Astrocyte of the cerebellum (primary cell): Measurements from ENCODE around the gene UBC.
"Not testable (repeated sequence)": the region's sequence is repeated elsewhere in the genome, so short reads cannot be mapped to it uniquely, and the experiment has no call there.

ENCODE experiments used
- DNase-seq: peaks from one replicate; pipeline ENCODE4 v3.0.0-alpha.2; 2011; ENCODE audit warnings: low read depth
- H3K4me3 ChIP-seq: 2 replicates; pipeline ENCODE4 v1.5.1; 2011; ENCODE audit warnings: mild to moderate bottlenecking, low read depth, low read length, moderate library complexity
- in situ Hi-C: cut with HindIII; loops from 2 replicates; pipeline ENCODE4 v1.10.0; 2017; ENCODE audit warnings: low sequenced_read_pairs
- TF ChIP-seq, protein P1 (sequence below): IDR thresholded peaks from 2 replicates; pipeline ENCODE4 v1.5.1; 2012; ENCODE audit warnings: low read length, low read depth, moderate library complexity, mild to moderate bottlenecking; ENCODE audit errors: missing control alignments

UBC gene

DNA sequence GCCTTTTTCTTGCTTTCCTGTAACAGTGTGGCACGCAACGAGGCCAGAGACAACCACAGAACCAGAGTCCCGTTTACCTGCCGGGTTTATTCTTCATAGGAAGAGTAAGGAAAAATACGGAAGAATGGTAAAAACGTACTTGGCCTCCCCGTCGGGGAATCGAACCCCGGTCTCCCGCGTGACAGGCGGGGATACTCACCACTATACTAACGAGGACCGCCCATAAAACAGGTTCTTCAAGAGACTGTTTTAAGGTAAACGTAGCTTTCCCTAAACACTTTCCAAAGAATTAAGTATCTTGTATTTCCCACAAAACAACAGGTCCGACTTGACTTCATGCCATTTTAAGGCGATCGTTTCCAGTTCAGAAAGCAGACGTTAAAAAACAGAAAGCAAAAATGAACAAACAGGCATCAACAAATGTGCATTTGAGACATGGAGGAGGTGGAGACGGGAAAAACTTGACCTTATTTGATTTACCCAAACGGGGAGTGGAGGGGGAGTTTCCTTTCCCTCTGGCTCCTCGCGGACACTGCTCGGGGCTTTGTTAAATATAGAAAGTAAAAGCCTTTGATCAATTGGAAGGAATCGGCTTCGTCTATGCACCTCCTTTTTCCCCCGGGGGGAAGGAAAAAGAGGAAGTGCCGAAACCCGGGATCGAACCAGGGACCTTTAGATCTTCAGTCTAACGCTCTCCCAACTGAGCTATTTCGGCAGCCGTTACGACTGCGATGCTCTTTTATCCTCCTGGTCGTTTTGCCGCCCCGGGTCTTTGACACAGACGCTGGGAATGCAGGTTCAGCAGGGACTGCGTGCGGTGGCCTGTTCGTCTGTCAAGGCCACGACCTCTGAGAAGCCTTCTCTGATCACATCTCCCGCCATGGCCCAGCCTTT, 13.0 kb upstream of the UBC start:
- peak; percentile 70 for DNase-seq
- H3K4me3 ChIP-seq, result peak overlapping the region; percentile 64
- TF ChIP-seq, protein P1, sequence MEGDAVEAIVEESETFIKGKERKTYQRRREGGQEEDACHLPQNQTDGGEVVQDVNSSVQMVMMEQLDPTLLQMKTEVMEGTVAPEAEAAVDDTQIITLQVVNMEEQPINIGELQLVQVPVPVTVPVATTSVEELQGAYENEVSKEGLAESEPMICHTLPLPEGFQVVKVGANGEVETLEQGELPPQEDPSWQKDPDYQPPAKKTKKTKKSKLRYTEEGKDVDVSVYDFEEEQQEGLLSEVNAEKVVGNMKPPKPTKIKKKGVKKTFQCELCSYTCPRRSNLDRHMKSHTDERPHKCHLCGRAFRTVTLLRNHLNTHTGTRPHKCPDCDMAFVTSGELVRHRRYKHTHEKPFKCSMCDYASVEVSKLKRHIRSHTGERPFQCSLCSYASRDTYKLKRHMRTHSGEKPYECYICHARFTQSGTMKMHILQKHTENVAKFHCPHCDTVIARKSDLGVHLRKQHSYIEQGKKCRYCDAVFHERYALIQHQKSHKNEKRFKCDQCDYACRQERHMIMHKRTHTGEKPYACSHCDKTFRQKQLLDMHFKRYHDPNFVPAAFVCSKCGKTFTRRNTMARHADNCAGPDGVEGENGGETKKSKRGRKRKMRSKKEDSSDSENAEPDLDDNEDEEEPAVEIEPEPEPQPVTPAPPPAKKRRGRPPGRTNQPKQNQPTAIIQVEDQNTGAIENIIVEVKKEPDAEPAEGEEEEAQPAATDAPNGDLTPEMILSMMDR, result no peak
- in situ Hi-C loops, result no loop called here

DNA sequence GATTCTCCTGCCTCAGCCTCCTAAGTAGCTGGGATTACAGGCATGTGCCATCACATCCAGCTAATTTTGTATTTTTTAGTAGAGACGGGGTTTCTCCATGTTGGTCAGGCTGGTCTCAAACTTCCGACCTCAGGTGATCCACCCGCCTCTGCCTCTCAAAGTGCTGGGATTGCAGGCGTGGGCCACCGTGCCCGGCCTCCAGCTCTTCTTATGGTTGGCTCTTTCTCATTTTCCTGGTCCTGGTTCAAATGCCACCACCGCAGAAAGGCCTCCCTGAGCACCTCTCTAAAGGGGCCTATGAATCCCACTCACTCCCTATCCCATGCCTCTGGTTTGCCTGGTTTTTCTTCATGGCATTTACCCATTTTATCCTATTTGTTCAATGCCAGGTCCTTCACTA, 11.3 kb upstream of the UBC start:
- in situ Hi-C loops, H3K4me3 ChIP-seq, DNase-seq: not testable (repeated sequence)

DNA sequence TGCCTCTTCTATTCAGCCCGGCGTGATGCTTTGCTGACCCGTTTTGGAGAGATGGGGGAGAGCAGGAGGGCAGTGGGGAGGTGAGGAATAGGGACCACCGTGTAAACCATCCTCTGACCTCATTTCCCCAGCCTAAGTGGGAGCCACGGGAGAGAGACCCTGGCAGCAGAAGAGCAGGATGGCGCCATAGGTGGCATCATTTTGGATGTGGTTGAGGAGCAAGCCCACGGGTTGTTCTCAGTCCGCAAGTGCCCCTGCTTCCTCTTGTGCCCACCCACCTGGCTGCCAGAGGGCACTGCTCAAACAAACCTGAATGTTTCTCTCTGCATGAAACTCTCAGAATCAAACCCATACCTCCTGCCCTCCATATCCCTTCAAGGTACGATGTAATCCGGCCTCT, 10.7 kb upstream of the UBC start:
- DNase-seq, result no peak
- TF ChIP-seq, protein P1, result no peak
- in situ Hi-C loops, result no loop called here

DNA sequence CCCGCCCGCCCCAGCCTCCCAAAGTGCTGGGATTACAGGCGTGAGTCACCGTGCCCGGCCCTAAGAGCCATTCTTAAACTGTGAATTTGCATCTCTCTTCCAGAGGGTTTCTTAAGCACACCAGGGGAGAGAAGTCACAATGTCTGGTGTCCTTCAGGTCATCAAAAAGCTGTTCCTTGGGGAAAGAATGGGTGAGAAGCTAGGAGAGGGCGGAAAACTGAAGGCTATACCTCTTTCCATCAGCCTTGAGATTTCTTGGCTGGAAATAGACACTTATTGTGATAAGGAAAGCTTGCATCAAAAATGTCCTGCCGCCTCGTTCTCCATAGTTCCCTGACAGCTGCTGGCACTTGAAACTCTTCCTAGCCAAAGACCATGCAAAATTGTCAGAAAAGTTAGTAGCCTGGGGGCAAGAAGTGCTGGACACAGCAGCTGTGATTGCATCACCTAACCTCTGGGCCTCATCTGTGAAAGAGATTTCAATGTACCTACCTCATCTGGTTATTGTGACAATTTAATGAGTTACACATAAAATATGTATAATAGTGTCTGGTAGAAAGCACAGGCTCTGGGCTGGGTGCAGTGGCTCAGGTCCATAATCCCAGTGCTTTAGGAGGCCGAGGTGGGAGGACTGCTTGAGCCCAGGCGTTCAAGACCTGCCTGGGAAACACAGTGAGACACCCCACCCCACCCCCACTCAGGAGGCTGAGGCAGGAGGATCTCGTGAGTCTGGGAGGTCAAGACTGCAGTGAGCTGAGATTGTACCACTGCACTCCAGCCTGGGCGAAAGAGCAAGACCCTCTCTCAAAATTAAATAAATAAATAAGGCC, 9.7 kb upstream of the UBC start:
- H3K4me3 ChIP-seq, result no peak overlapping the region
- in situ Hi-C loops, result no loop called here
- TF ChIP-seq, protein P1, result no peak
- no peak for DNase-seq

More for the DNA sequence above, 10.7 kb upstream of the UBC start:
- H3K4me3 ChIP-seq, result no peak overlapping the region

DNA sequence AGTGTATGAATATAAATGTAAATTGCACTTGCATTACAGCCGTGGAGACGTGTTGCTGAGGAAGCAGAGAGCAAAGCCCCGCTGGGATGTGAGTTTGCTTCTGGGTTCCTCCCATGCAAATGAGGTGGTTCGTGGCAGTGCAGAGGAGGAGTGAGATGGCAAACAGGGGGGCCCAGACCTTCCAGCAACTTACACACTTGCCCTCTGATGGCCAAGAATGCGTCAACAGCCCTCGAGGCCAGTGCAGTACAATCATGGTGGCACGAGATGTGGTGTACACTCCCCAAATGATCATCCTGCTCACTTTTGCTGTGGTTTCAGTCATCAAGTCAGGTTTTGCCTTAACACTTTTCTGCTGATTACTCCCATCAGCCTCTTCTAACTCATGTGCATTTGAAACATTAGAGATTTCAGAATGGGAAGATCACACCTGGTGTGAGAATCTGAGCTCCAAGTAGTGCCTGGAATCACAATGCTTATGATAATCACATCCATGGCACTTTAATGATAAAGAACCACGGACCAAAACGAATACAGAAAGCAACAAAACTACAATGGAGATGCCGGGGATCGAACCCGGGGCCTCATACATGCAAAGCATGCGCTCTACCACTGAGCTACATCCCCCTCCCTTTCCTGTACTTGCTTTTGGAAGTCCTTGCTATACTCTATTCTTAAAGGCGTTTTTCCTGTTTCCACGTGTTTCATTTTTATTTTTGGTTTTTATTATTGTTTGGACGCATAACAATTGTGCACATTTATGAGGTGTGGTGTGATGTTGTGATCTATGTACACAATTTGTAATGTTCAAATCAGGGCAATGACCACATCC, 7.0 kb upstream of the UBC start:
- DNase-seq, result no peak
- TF ChIP-seq, protein P1, result no peak
- H3K4me3 ChIP-seq, result peak overlapping the region; percentile 27
- in situ Hi-C loops, result no loop called here

DNA sequence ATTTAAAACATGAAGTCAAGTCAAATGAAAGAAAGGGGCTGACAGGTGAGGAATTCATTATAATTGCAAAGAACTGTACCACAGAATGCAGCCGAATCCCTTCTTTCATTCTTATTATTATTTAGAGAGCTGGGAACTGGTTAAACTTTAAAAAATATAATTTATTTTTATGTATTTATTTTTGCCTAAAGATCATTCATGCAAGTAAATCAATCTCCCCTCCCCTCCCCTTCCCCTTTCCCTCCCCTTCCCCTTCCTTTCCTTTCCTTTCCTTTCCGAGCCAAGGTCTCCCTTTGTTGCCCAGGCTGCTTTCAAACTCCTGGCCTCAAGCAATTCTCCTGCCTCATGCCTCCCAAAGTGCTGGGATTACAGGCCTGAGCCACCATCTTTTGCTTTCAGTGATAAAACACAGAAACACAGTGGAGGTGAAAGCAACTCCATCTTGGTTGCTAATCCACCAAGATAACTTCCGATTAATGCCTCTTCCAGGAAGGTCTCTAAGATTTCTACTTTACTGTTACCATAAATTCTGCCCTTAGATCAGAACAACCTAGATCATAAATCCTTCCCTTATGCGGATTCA, 6.0 kb upstream of the UBC start:
- no peak for DNase-seq
- in situ Hi-C loops, result no loop called here
- H3K4me3 ChIP-seq, result no peak overlapping the region
- TF ChIP-seq, protein P1, result no peak
